GM12875 (cell line): ENCODE data around the gene ARHGAP25.

Experiments used
- H3K4me3 ChIP-seq: one replicate; pipeline ENCODE4 v1.5.1; 2011; ENCODE audit warnings: low read depth, low read length, control low read depth
- CTCF ChIP-seq: IDR thresholded peaks from 2 replicates; pipeline ENCODE4 v1.5.1; 2011; ENCODE audit warnings: low read depth, mild to moderate bottlenecking, control low read depth, inconsistent platforms, low read length, moderate library complexity, borderline replicate concordance; ENCODE audit not compliant: insufficient read depth

ARHGAP25 gene

GRCh38 chr2:68693951-68694350 lies 40.7 kb upstream of the ARHGAP25 start:
- no peak overlapping the region for H3K4me3 ChIP-seq
- TF ChIP-seq CTCF = no peak

DNA sequence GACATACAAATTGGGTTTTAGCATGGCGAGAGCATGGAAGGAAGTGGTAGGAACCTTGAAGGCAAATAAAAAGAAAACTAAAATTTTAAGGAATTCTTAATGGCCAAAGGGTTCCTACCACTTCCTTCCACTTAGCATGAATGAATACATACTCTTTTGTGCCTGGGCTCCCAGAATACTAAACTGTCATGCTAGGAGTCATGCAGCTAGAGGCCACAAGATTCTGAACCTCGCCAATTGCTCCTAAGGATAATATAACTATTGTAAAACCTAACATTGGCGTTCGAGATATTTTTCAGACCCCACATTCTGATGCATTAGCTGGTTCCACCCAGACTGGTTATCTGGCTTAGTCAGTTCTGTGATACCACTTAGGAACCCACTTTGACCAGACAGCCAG lies 38.6 kb upstream of the ARHGAP25 start:
- no peak overlapping the region for H3K4me3 ChIP-seq
- TF ChIP-seq CTCF = no peak

- no peak overlapping the region for H3K4me3 ChIP-seq
- no peak for TF ChIP-seq CTCF
Observed at GRCh38 chr2:68696554-68696953, 38.1 kb upstream of the ARHGAP25 start.

DNA sequence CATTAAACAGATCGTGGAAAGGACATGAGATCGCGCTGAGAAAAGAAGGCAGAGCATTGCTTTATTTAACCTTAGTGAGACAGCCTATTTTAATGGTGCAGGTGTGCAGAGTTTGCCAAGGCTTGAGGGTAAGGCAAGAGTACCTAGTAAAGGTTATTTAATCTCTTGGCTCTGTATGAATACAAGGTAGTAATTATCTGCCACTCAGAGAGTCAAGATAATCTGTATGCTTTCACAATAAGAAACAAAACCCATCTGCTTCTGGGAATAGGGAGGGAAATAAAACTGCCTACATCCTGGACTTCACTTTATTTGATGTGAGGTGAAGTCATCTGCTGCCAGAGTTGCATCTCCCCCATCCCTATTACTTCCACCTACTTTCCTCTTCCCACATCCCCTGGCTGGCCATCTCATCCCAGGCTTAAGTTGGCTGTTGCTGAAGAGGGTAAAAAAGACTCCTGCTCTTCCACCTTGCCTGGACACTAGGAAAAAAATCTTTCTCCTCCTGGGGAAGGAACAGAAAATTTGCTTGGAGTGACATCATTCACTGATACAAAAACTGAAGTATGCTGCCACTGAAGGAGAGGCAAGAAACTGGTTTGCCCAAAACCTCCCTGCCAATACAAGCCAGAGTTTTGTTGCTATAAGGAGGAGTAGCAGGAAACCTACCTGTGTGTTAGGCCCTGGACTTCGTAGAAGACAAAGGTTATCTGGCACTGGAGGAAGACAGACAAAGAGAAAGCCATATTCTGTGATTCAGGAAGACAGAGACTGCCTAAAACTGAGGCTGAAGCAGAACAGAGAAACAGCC lies 35.8 kb upstream of the ARHGAP25 start:
- TF ChIP-seq CTCF = no peak
- no peak overlapping the region for H3K4me3 ChIP-seq

- no peak overlapping the region for H3K4me3 ChIP-seq
- TF ChIP-seq CTCF = no peak
Observed at GRCh38 chr2:68700560-68700959, 34.1 kb upstream of the ARHGAP25 start.

- no peak for TF ChIP-seq CTCF
- H3K4me3 ChIP-seq = no peak overlapping the region
Observed at GRCh38 chr2:68706637-68707036, 28.0 kb upstream of the ARHGAP25 start.

- no peak overlapping the region for H3K4me3 ChIP-seq
- no peak for TF ChIP-seq CTCF
Observed at GRCh38 chr2:68708629-68709028, 26.0 kb upstream of the ARHGAP25 start.
